GM12873 (cell line): ENCODE measurements around the gene CREB3L1.

Source experiments
- CTCF ChIP-seq: IDR thresholded peaks from 2 replicates; pipeline ENCODE4 v1.5.1; 2012; ENCODE audit warnings: low read depth, mild to moderate bottlenecking, moderate library complexity, low read length, control low read depth; ENCODE audit not compliant: insufficient read depth; ENCODE audit errors: missing control alignments

The CREB3L1 gene

DNA sequence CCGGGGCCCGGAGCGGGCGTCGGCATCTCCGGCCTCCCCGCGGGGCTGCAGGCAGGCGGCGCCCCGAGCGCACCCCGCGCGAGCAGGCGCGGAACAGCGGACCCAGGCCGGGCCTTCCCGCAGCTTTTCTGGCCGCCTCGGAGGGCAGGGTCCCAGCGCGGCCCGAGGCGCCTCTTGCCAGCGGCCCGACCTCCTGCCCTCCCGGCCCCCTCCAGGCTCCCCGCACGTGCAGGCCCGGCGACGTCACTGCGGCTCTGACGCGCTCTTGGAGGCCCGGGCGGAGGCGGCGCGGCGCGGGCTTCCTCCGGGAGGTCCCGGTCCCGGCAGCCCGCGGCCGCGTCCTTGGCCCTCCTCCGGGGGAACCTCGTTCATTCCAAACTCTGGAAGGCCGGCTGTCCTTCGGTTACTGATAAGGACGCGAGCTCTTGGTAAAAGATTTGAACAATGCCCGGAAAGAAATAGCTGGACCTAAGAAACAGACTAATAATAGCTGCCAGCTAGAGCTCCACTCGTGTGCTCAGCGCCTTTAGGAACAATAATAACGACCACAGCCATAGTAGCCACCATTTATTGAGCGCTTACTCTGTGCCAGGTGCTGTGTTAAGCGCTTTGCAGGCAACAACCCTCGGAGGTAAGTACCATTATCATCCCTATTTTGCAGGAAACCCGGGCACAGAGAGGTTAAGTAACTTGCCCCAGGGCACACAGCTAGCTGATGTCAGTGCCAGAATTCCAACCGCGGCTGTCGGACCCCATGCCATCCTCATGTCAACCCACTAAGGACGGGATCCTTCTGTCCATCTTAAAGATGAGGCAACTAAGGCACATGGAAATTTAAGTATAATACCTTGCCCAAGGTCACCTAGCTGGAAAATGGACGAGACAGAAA, 39.1 kb upstream of the CREB3L1 start:
- peak; percentile 20 for TF ChIP-seq CTCF

GRCh38 chr11:46238967-46239800, 38.3 kb upstream of the CREB3L1 start:
- peak; percentile 98 for TF ChIP-seq CTCF

- no peak for TF ChIP-seq CTCF
Measured at GRCh38 chr11:46239801-46240061, 37.7 kb upstream of the CREB3L1 start.

GRCh38 chr11:46240371-46240770, 37.1 kb upstream of the CREB3L1 start:
- TF ChIP-seq CTCF: no peak

DNA sequence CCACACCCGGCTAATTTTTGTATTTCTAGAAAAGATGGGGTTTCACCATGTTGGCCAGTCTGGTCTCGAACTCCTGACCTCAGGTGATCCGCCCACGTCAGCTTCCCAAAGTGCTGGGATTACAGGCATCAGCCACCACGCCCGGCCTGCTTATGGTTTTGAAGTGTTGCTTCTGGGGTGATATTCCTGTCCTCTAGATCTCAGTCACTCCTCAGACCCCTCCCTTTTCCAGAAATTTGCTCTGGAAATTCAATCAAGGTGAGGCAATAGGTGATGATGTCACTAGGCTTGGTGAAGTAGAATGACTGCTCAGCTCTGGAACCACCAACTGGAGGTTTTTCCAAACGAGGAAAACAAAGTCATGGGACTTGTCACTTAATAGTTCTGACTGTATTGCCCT, 36.6 kb upstream of the CREB3L1 start:
- no peak for TF ChIP-seq CTCF

DNA sequence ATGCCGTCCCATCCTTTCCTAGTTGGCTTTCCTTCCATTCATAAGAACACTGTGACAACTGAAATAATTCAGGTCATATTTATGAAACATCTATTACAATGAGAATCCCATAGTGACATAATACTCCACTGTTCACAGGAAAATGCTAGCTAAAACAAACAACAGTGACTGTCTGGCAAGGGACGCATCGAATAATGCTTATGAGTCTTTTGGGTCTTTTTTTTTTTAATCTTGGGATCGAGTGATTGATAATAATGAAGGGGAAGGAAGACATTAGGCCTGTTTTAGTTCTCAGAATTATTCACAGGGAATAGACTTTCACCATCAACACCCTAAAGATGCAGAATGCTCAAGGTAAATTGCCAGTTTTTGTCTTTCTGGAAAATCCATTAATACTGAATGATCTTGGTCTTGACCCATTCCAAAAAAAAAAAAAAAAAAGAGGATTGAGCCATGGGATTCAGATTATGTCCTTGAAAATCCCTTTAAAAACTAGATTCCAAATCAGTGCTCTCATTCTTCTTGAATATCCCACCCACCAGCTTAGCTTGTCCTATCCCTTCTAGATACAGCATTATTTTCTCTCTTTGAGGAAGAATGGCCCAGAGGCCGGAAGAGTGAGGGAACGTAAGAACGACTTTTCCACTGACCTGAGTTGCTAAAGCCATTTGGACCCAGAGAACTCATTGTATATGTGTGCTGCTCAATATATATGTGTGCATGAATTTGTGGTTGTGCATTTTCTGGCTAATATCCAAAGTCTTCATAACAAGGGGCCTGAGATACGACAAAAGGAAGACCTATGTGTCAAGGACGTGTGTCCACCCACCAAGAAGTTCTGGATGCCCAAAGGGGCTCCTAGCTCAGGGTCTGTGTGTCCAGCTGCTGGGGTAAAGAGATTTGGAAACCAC, 35.2 kb upstream of the CREB3L1 start:
- TF ChIP-seq CTCF: no peak
